Esophagus squamous epithelium (tissue), 4 donors: ENCODE data around the gene KIF1C.

ENCODE experiments used
- POLR2A ChIP-seq, 4 donors: fragments of 450-650 bp; IDR thresholded peaks; one replicate each; pipeline ENCODE4 v1.6.1; 2017; ENCODE audit warnings: antibody characterized with exemption in 4 of 4, mild to moderate bottlenecking in 4 of 4, moderate library complexity in 3 of 4
- TF ChIP-seq, protein P1 (sequence below), 6 experiments: fragments of 450-650 bp in 4 of 6; fragments of 200-600 bp in 2 of 6; sonication (generic) in 2 of 6; IDR thresholded peaks; one replicate each; pipeline ENCODE4 v1.5.1; 2016 to 2019; ENCODE audit warnings: antibody characterized with exemption in 6 of 6, mild to moderate bottlenecking in 4 of 6, moderate library complexity in 4 of 6

- TF ChIP-seq, protein P1, sequence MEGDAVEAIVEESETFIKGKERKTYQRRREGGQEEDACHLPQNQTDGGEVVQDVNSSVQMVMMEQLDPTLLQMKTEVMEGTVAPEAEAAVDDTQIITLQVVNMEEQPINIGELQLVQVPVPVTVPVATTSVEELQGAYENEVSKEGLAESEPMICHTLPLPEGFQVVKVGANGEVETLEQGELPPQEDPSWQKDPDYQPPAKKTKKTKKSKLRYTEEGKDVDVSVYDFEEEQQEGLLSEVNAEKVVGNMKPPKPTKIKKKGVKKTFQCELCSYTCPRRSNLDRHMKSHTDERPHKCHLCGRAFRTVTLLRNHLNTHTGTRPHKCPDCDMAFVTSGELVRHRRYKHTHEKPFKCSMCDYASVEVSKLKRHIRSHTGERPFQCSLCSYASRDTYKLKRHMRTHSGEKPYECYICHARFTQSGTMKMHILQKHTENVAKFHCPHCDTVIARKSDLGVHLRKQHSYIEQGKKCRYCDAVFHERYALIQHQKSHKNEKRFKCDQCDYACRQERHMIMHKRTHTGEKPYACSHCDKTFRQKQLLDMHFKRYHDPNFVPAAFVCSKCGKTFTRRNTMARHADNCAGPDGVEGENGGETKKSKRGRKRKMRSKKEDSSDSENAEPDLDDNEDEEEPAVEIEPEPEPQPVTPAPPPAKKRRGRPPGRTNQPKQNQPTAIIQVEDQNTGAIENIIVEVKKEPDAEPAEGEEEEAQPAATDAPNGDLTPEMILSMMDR (IDR thresholded peaks at IDR 0.05), result no peak
- TF ChIP-seq POLR2A (IDR thresholded peaks at IDR 0.05), result no peak
Observed at GRCh38 chr17:4965311-4965986, 32.3 kb upstream of the KIF1C start.
